Activated B cell treated with CpG ODN at 0.5 μM for 24 hours (primary cell): Measurements from ENCODE around the gene ATP8B3. TPM values are rescaled to one million over a fixed set of nuclear protein-coding genes. Genes with fewer than 3 reads are reported as not detected.
"Not testable (repeated sequence)": the region's sequence is repeated elsewhere in the genome, so short reads cannot be mapped to it uniquely, and the experiment has no call there.

Experiments
- ATAC-seq: fragments of 200-7000 bp; cut with Tn5 transposase; one replicate; pipeline ENCODE4 v1.10.0; 2021; ENCODE audit warnings: low read depth, mild to moderate bottlenecking, moderate library complexity
- CTCF ChIA-PET: fragments of 350-600 bp; sonication (Branson Sonifier 250); formaldehyde crosslinking; loops from one replicate; lab custom pipeline; 2021; ENCODE audit warnings: antibody characterized with exemption; lab: Charles Lee
- POLR2A ChIA-PET: fragments of 350-600 bp; sonication (Branson Sonifier 250); formaldehyde crosslinking; loops from one replicate; lab custom pipeline; 2021; ENCODE audit warnings: antibody characterized with exemption; lab: Charles Lee
- DNase-seq: peaks from one replicate; pipeline ENCODE4 v3.0.0; 2022
- H3K27ac Mint-ChIP-seq: one replicate; pipeline ENCODE4 v1.8.0; 2020; ENCODE audit warnings: mixed read lengths
- H3K27me3 Mint-ChIP-seq: one replicate; pipeline ENCODE4 v1.8.0; 2021; ENCODE audit warnings: mixed read lengths
- H3K36me3 Mint-ChIP-seq: one replicate; pipeline ENCODE4 v1.8.0; 2021; ENCODE audit warnings: low read depth, mixed read lengths
- H3K4me1 Mint-ChIP-seq: one replicate; pipeline ENCODE4 v1.8.0; 2021; ENCODE audit warnings: mixed read lengths
- H3K4me3 Mint-ChIP-seq: one replicate; pipeline ENCODE4 v1.8.0; 2020; ENCODE audit warnings: mild to moderate bottlenecking, mixed read lengths
- H3K9me3 Mint-ChIP-seq: one replicate; pipeline ENCODE4 v1.8.0; 2020; ENCODE audit warnings: mixed read lengths
- intact Hi-C: fragments of 100-400 bp; cut with micrococcal nuclease; formaldehyde crosslinking; loops from one replicate; pipeline ENCODE4 v1.15.1; 2024
- total RNA-seq: library from RNA; stranded (reverse); gene quantifications from 2 replicates; pipeline ENCODE4 v1.2.3, GENCODE V29; 2022
- TF ChIP-seq, protein P1 (sequence below): fragments of 200-600 bp; IDR thresholded peaks from one replicate; pipeline ENCODE4 v1.8.0; 2022; ENCODE audit warnings: antibody characterized with exemption, mild to moderate bottlenecking

ATP8B3 gene
- total RNA-seq, 1 donor from 2014 or later = 3.9 TPM

DNA sequence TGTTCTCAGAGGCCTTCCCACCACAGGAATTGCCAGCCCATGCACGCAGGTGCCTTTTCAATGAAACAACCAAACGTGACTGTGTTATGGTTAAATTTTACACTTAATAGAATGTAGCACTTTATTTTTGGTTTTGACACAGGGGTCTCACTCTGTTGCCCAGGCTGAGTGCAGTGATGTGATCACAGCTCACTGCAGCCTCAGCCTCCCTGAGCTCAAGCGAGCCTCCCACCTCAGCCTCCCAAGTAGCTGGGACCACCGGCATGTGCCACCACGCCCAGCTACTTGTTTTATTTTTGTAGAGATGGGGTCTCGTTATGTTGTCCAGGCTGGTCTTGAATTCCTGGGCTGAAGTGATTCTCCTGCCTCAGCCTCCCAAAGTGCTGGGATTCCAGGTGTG, 7.2 kb downstream of the ATP8B3 start:
- ChIA-PET POLR2A (no interaction called here), CTCF (no interaction called here)

DNA sequence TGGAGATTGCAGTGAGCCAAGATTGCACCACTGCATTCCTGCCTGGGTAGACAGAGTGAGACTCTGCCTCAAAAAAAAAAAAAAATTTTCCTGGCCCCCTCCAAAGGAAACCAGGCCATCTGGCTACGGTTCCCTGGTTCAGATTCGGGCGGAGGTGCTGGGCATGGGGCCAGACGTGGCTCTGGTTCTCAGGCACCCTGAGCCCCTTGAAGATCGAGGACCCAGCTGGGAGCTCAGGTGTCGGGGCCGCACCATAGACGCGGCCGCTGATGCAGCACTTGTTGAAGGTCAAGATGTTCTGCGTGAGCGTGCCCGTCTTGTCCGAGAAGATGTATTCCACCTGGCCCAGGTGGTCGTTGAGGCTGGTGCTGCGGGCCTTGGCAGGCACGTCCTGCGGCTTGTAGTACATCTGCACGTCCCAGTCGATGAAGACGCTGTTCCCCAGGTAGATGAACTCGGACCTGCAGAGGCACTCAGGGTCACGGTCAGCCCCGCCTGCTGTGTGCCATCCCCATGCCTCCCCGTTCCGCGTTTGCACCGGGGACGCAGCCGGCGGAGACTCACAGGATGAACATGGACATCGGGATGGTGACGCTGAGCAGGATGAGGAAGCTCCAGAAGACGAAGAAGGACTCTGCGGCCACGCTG, 12.3 kb downstream of the ATP8B3 start:
- H3K4me1 Mint-ChIP-seq = no peaks in the 10 kb centered on the region
- no peak overlapping the region for H3K27ac Mint-ChIP-seq
- intact Hi-C loops = loop anchor here (5.0 kb wide), 1 partner anchor 128 kb away; no protein-coding TSS in a partner anchor
- peaks cover 1% of the 10 kb centered on the region for H3K27me3 Mint-ChIP-seq
- TF ChIP-seq, protein P1, sequence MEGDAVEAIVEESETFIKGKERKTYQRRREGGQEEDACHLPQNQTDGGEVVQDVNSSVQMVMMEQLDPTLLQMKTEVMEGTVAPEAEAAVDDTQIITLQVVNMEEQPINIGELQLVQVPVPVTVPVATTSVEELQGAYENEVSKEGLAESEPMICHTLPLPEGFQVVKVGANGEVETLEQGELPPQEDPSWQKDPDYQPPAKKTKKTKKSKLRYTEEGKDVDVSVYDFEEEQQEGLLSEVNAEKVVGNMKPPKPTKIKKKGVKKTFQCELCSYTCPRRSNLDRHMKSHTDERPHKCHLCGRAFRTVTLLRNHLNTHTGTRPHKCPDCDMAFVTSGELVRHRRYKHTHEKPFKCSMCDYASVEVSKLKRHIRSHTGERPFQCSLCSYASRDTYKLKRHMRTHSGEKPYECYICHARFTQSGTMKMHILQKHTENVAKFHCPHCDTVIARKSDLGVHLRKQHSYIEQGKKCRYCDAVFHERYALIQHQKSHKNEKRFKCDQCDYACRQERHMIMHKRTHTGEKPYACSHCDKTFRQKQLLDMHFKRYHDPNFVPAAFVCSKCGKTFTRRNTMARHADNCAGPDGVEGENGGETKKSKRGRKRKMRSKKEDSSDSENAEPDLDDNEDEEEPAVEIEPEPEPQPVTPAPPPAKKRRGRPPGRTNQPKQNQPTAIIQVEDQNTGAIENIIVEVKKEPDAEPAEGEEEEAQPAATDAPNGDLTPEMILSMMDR = no peak
- H3K36me3 Mint-ChIP-seq = peaks cover 4% of the 10 kb centered on the region
- H3K9me3 Mint-ChIP-seq = no peaks in the 10 kb centered on the region
- ATAC-seq (no peak), DNase-seq (no peak)
- CTCF ChIA-PET = interaction anchor here (2.1 kb wide), 1 partner anchor 254 kb away, joined by 6 read pairs; no protein-coding TSS in a partner anchor
- POLR2A ChIA-PET = interaction anchor here (0.6 to 0.7 kb wide), 2 partner anchors 293 to 634 kb away, joined by 4 to 11 read pairs; no protein-coding TSS in a partner anchor
- H3K4me3 Mint-ChIP-seq = no peak overlapping the region

More for the DNA sequence above, 7.2 kb downstream of the ATP8B3 start:
- H3K36me3 Mint-ChIP-seq = peaks cover 4% of the 10 kb centered on the region
- no peaks in the 10 kb centered on the region for H3K4me1 Mint-ChIP-seq
- H3K9me3 Mint-ChIP-seq = no peaks in the 10 kb centered on the region
- DNase-seq = no peak
- no peak overlapping the region for H3K27ac Mint-ChIP-seq
- H3K4me3 Mint-ChIP-seq = no peak overlapping the region
- no peaks in the 10 kb centered on the region for H3K27me3 Mint-ChIP-seq
- TF ChIP-seq, protein P1 = no peak
- intact Hi-C loops = no loop called here
- no peak for ATAC-seq

DNA sequence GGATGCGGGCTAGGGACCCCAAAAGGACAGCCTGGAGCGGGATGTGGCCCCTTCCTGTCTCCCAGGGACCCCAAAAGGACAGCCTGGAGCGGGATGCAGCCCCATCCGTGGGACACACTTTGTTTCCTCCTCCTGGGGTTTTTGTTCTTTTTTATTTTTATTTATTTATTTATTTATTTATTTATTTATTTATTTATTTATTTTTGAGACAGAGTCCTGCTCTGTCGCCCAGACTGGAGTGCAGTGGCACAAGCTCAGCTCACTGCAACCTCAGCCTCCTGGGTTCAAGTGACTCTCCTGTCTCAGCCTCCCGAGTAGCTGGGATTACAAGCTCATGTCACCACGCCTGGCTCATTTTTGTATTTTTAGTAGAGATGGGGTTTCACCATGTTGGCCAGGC, 14.8 kb downstream of the ATP8B3 start:
- POLR2A ChIA-PET, H3K27ac Mint-ChIP-seq, H3K4me3 Mint-ChIP-seq, H3K36me3 Mint-ChIP-seq, H3K4me1 Mint-ChIP-seq, H3K27me3 Mint-ChIP-seq, H3K9me3 Mint-ChIP-seq, ATAC-seq, DNase-seq: not testable (repeated sequence)
- CTCF ChIA-PET = interaction anchor here (1.2 to 1.8 kb wide), 2 partner anchors 29 to 251 kb away, joined by 4 to 9 read pairs; no protein-coding TSS in a partner anchor
- intact Hi-C loops = loop anchor here (5.0 kb wide), 1 partner anchor 125 kb away; no protein-coding TSS in a partner anchor

DNA sequence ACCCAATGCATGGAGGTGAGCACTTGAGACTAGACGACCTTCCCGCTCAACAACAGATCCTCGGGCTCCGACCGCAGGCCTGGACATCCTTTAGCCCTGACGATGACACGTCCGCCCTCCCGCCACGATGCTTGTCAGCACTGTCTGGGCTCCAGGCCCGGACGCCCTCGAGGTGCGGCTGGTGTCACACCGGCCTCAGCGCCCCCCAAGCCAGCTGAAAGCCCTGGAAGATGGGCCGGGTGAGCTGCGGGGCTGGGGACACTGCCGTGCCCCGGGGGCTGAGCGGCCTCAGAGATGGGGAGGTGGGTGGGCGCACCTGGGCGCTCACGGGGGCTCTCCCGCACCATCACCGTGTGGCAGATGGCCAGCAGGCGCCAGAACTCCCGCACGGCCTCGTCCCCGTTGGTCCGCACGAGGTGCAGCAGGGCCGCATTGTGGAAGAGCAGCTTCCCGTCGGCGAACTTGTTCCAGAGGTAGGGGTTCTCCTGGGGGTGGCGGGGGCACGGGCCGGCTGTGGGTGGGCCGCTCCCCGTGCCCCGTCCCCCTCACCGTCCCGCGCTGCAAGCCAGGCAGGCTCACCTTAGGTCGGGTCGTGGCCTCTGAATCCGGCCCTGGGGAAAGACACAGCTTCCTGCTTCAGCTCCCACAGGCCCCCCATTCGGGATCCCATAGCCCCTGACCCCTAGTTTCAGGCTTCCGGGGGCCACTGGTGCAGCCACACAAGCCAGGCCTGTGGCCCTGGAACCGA, 15.5 kb downstream of the ATP8B3 start:
- H3K9me3 Mint-ChIP-seq = no peaks in the 10 kb centered on the region
- H3K36me3 Mint-ChIP-seq = peaks cover 4% of the 10 kb centered on the region
- no peak overlapping the region for H3K4me3 Mint-ChIP-seq
- H3K27ac Mint-ChIP-seq = no peak overlapping the region
- no peak for DNase-seq
- POLR2A ChIA-PET = interaction anchor here (0.7 kb wide), 1 partner anchor 281 kb away, joined by 4 read pairs; no protein-coding TSS in a partner anchor
- CTCF ChIA-PET = interaction anchor here (1.2 to 2.4 kb wide), 3 partner anchors 30 to 250 kb away, joined by 4 to 9 read pairs (median 8); no protein-coding TSS in a partner anchor
- H3K27me3 Mint-ChIP-seq = peaks cover 9% of the 10 kb centered on the region
- TF ChIP-seq, protein P1 = no peak
- no peaks in the 10 kb centered on the region for H3K4me1 Mint-ChIP-seq
- no peak for ATAC-seq
- intact Hi-C loops = loop anchor here (5.0 kb wide), 1 partner anchor 124 kb away; no protein-coding TSS in a partner anchor

DNA sequence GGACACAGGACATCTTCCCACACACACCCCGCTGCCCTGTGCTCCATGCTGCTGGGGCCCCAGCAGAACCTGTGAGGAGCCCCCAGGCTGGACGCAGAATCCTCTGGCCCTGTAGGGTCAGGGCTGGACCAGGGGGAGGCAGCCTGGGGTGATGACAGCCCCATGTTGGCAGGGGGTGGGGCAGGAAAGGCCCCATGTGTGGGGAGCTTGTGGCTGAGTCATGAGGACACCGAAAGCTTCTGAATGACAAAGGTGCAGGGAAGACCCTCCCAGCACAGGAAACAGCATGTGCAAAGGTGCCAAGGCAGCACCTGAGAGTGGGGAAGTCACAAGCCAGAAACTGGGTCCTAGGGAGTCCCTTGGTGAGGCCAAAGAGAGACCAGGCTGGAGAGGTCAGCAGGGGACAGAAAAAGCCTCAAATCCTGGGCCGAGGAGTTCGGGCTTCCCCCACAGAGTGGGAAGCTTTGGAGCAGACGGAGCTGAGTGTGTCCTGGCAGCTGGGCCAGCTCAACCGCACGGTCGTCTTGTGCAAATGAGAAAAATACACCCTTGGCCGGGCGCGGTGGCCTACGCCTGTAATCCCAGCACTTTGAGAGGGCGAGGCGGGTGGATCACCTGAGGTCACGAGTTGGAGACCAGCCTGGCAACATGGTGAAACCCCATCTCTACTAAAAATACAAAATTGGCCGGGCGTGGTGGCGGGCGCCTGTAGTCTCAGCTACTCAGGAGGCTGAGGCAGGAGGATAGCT, 17.5 kb downstream of the ATP8B3 start:
- Mint-ChIP-seq H3K27me3 (peaks cover 15% of the 10 kb centered on the region), H3K36me3 (no peaks in the 10 kb centered on the region), H3K27ac (no peak overlapping the region), H3K9me3 (no peaks in the 10 kb centered on the region), H3K4me3 (no peak overlapping the region), H3K4me1 (no peaks in the 10 kb centered on the region)
- TF ChIP-seq, protein P1 = no peak
- intact Hi-C loops = loop anchor here (1.0 to 5.0 kb wide), 2 partner anchors 122 to 248 kb away; no protein-coding TSS in a partner anchor
- DNase-seq (no peak), ATAC-seq (no peak)
- ChIA-PET CTCF (interaction anchor here (0.8 to 3.9 kb wide), 3 partner anchors 32 to 248 kb away, joined by 3 to 18 read pairs (median 8); no protein-coding TSS in a partner anchor), POLR2A (no interaction called here)
